Adrenal gland (tissue), 12 donors: ENCODE results near the gene SHE. TPM values are rescaled to one million over a fixed set of nuclear protein-coding genes. Genes with fewer than 3 reads are reported as not detected.

Experiments
- DNase-seq, 7 donors: peaks; one replicate each; pipeline ENCODE4 v3.0.0-alpha.2; 2019 to 2020
- H3K27ac ChIP-seq, 5 donors: fragments of 200-600 bp; sonication (generic) in 4 of 5; 1 replicate in 3 of 5; 2 replicates in 2 of 5; pipeline versions ENCODE4 v1.5.1 to v1.8.0; 2016 to 2020; ENCODE audit warnings: mild to moderate bottlenecking in 1 of 5
- H3K27me3 ChIP-seq: fragments of 200-600 bp; 2 replicates; pipeline ENCODE4 v1.8.0; 2021
- H3K36me3 ChIP-seq, 2 donors: fragments of 200-600 bp; replicated peaks in 1 of 2; 1 replicate in 1 of 2; 2 replicates in 1 of 2; pipeline versions ENCODE4 v1.5.1 to v1.8.0; 2018 to 2022
- H3K4me1 ChIP-seq, 2 donors: fragments of 200-600 bp; replicated peaks in 1 of 2; 1 replicate in 1 of 2; 2 replicates in 1 of 2; pipeline versions ENCODE4 v1.5.1 to v1.8.0; 2018 to 2021
- H3K4me3 ChIP-seq, 4 donors: fragments of 200-600 bp; sonication (generic) in 3 of 4; one replicate each; pipeline ENCODE4 v1.5.1; 2016 to 2018
- H3K9me3 ChIP-seq, 3 donors: fragments of 200-600 bp; sonication (generic) in 1 of 3; replicated peaks in 1 of 3; 1 replicate in 2 of 3; 2 replicates in 1 of 3; pipeline versions ENCODE4 v1.5.1 to v1.8.0; 2016 to 2021
- CTCF ChIP-seq, 6 experiments: fragments of 450-650 bp in 4 of 6; fragments of 200-600 bp in 2 of 6; sonication (generic) in 1 of 6; IDR thresholded peaks; 1 replicate in 5 of 6; 2 replicates in 1 of 6; pipeline versions ENCODE4 v1.5.1 to v1.8.0; 2016 to 2021; ENCODE audit warnings: antibody characterized with exemption in 6 of 6, mild to moderate bottlenecking in 2 of 6, moderate library complexity in 1 of 6
- POLR2A ChIP-seq, 2 donors: fragments of 450-650 bp; IDR thresholded peaks; one replicate each; pipeline ENCODE4 v1.6.1; 2017; ENCODE audit warnings: antibody characterized with exemption in 2 of 2, mild to moderate bottlenecking in 2 of 2, moderate library complexity in 1 of 2
- WGBS, 4 donors: extraction: QIAGEN DNeasy Blood & Tissue Kit in 2 of 4; methylation state at CpG; one replicate each; pipeline versions ENCODE4 v1.1.5 to v1.1.7; 2013 to 2017; 5-methylcytosine and 5-hydroxymethylcytosine counted together
- intact Hi-C, 2 donors: fragments of 100-400 bp; cut with DNase I; formaldehyde crosslinking; loops; one replicate each; pipeline versions ENCODE4 v1.14.1 to v1.15.0; 2022 to 2023
- polyA plus RNA-seq, 3 donors: library from polyadenylated mRNA; stranded (reverse); fragments of 200-250 nt in 2 of 3; fragments of 350-450 nt in 1 of 3; fragmentation: Illumina TruSeq in 1 of 3; extraction: RNeasy Lipid Tissue Mini Kit (QIAGEN cat#74804) in 1 of 3; gene quantifications; one replicate each; pipeline ENCODE4 v1.2.3, GENCODE V29; 2013 to 2014
- total RNA-seq, 9 donors: library from RNA; depleted of rRNA in 4 of 9; stranded (reverse); fragments of >200 nt in 4 of 9; fragments of 120-200 nt in 1 of 9; fragmentation: NEBNext Ultra II Directional in 1 of 9; extraction: Animal tissue kit (Norgen Biotek cat#: 25700) in 1 of 9; gene quantifications; one replicate each; pipeline versions ENCODE4 v1.1.0 to v1.2.4, GENCODE V29; 2013 to 2023
- donor health status: healthy with polysubstance abuse.
- donor health status: Bipolar disorder and iron deficiency.
- donor health status: DM: yes; HTN: yes; CAD: no.
- donor health status: DM: no; HTN: no; CAD: no.
- donor health status: DM: no; HTN: no; CAD: no.
- donor health status: DM: yes; HTN: yes; CAD: no.

SHE gene
- total and polyA plus RNA-seq, 12 donors: 6.4 to 30.7 (median 17.1) TPM

GRCh38 chr1:154550070-154550469 lies 47.9 kb upstream of the SHE start:
- no peak for TF ChIP-seq CTCF (IDR thresholded peaks at IDR 0.05)
- TF ChIP-seq POLR2A (IDR thresholded peaks at IDR 0.05): no peak
- 68 to 77% (median 74%) methylated on average over 5 of the region's 5 CpGs for WGBS, 4 donors
- peaks cover 8 to 24% of the 10 kb centered on the region in 2 donors for H3K4me1 ChIP-seq
- H3K4me3 ChIP-seq: no peak overlapping the region
- intact Hi-C loops: no loop called here
- H3K9me3 ChIP-seq: no peaks in the 10 kb centered on the region
- peaks cover 0 to 62% of the 10 kb centered on the region in 2 donors for H3K36me3 ChIP-seq
- no peak overlapping the region for H3K27ac ChIP-seq
- no peaks in the 10 kb centered on the region for H3K27me3 ChIP-seq
- DNase-seq: no peak

GRCh38 chr1:154549202-154549770 lies 47.1 kb upstream of the SHE start:
- no peak overlapping the region for H3K27ac ChIP-seq
- TF ChIP-seq POLR2A (IDR thresholded peaks at IDR 0.05): no peak
- no peak for TF ChIP-seq CTCF (IDR thresholded peaks at IDR 0.05)
- 80 to 89% (median 87%) methylated on average over 3 of the region's 3 CpGs for WGBS, 4 donors
- H3K4me1 ChIP-seq: peaks cover 8 to 24% of the 10 kb centered on the region in 2 donors
- no peak overlapping the region for H3K4me3 ChIP-seq
- no peaks in the 10 kb centered on the region for H3K9me3 ChIP-seq
- DNase-seq: no peak
- no peaks in the 10 kb centered on the region for H3K27me3 ChIP-seq
- intact Hi-C loops: loop anchor here in 1 of 2 donors (5.0 kb wide), 1 partner anchor 62 kb away; no protein-coding TSS in a partner anchor
- peaks cover 0 to 55% of the 10 kb centered on the region in 2 donors for H3K36me3 ChIP-seq

- H3K4me3 ChIP-seq: no peak overlapping the region
- H3K27ac ChIP-seq: peak overlapping the region in 2 of 5 donors; percentile 52 to 66
- peak in 4 of 7 donors; percentile 32 to 57 (median 42) for DNase-seq
- H3K27me3 ChIP-seq: no peaks in the 10 kb centered on the region
- TF ChIP-seq POLR2A (IDR thresholded peaks at IDR 0.05) (no peak), CTCF (IDR thresholded peaks at IDR 0.05) (no peak)
- H3K9me3 ChIP-seq: no peaks in the 10 kb centered on the region
- intact Hi-C loops: loop anchor here in 1 of 2 donors (5.0 kb wide), 1 partner anchor 61 kb away; no protein-coding TSS in a partner anchor
- peaks cover 0 to 42% of the 10 kb centered on the region in 2 donors for H3K36me3 ChIP-seq
- 11 to 33% (median 16%) methylated on average over 1 of the region's 1 CpG for WGBS, 4 donors
- H3K4me1 ChIP-seq: peaks cover 8 to 19% of the 10 kb centered on the region in 2 donors
Observed at GRCh38 chr1:154548028-154548427, 45.8 kb upstream of the SHE start.

- intact Hi-C loops: loop anchor here in 1 of 2 donors (5.0 kb wide), 1 partner anchor 60 kb away; no protein-coding TSS in a partner anchor
- Histone ChIP-seq H3K27me3 (no peaks in the 10 kb centered on the region), H3K4me1 (peaks cover 8 to 19% of the 10 kb centered on the region in 2 donors), H3K36me3 (peaks cover 0 to 34% of the 10 kb centered on the region in 2 donors), H3K27ac (peak overlapping the region in 1 of 5 donors; percentile 66), H3K4me3 (no peak overlapping the region), H3K9me3 (no peaks in the 10 kb centered on the region)
- 77 to 82% (median 79%) methylated on average over 11 of the region's 11 CpGs for WGBS, 4 donors
- TF ChIP-seq POLR2A (IDR thresholded peaks at IDR 0.05) (no peak), CTCF (IDR thresholded peaks at IDR 0.05) (no peak)
- DNase-seq: no peak
Observed at GRCh38 chr1:154547105-154547732, 45.0 kb upstream of the SHE start.
